B cell (primary cell): ENCODE measurements around the gene JPT2. TPM values are rescaled to one million over a fixed set of nuclear protein-coding genes. Genes with fewer than 3 reads are reported as not detected.

Source experiments
- ATAC-seq: fragments of 200-7000 bp; cut with Tn5 transposase; one replicate; pipeline ENCODE4 v1.10.0; 2021; ENCODE audit warnings: low read depth, mild to moderate bottlenecking, moderate number of reproducible peaks, moderate library complexity
- CTCF ChIA-PET: fragments of 350-600 bp; sonication (Branson Sonifier 250); formaldehyde crosslinking; loops from one replicate; lab custom pipeline; 2021; ENCODE audit warnings: antibody characterized with exemption, inconsistent platforms; lab: Charles Lee
- POLR2A ChIA-PET: fragments of 350-600 bp; sonication (Branson Sonifier 250); formaldehyde crosslinking; loops from one replicate; lab custom pipeline; 2021; ENCODE audit warnings: antibody characterized with exemption; lab: Charles Lee
- DNase-seq: peaks from one replicate; pipeline ENCODE4 v3.0.0; 2013
- H2AFZ ChIP-seq: 2 replicates; pipeline ENCODE4 v1.6.1; 2012; ENCODE audit warnings: mild to moderate bottlenecking, low read depth, low read length; ENCODE audit not compliant: insufficient read depth, poor library complexity, severe bottlenecking
- H3K27ac ChIP-seq, 2 donors: 1 replicate in 1 of 2; 2 replicates in 1 of 2; pipeline ENCODE4 v1.5.1; 2012 to 2013; ENCODE audit warnings: low read length in 2 of 2, mild to moderate bottlenecking in 2 of 2, moderate library complexity in 1 of 2
- H3K27me3 ChIP-seq, 4 experiments: fragments of 200-600 bp in 1 of 4; sonication (generic) in 1 of 4; replicated peaks in 1 of 4; 1 replicate in 2 of 4; 2 replicates in 2 of 4; pipeline versions ENCODE4 v1.6.1 to v1.7.0; 2013 to 2016; ENCODE audit warnings: low read length in 3 of 4, mild to moderate bottlenecking in 2 of 4, mixed read lengths in 1 of 4, moderate library complexity in 1 of 4; ENCODE audit not compliant: insufficient read depth in 4 of 4, control insufficient read depth in 3 of 4; ENCODE audit errors: control extremely low read depth in 1 of 4
- H3K36me3 ChIP-seq, 2 experiments: replicated peaks in 1 of 2; 1 replicate in 1 of 2; 2 replicates in 1 of 2; pipeline versions ENCODE4 v1.6.1 to v1.7.1; 2013; ENCODE audit warnings: low read length in 1 of 2; ENCODE audit not compliant: insufficient read depth in 2 of 2, control insufficient read depth in 1 of 2; ENCODE audit errors: control extremely low read depth in 1 of 2, extremely low read depth in 1 of 2
- H3K4me1 ChIP-seq, 2 donors: fragments of 200-600 bp in 1 of 2; sonication (generic) in 1 of 2; 1 replicate in 1 of 2; 2 replicates in 1 of 2; pipeline versions ENCODE4 v1.5.1 to v1.6.1; 2013 to 2017; ENCODE audit warnings: low read length in 2 of 2; ENCODE audit not compliant: control insufficient read depth in 2 of 2, insufficient read depth in 2 of 2
- H3K4me2 ChIP-seq: replicated peaks from 2 replicates; pipeline ENCODE3; 2012; ENCODE audit warnings: mild to moderate bottlenecking, low read depth, low read length; ENCODE audit not compliant: poor library complexity, severe bottlenecking
- H3K4me3 ChIP-seq, 5 experiments: fragments of 200-600 bp in 1 of 5; sonication (generic) in 1 of 5; 1 replicate in 3 of 5; 2 replicates in 2 of 5; pipeline versions ENCODE4 v1.5.1 to v1.7.0; 2011 to 2016; ENCODE audit warnings: low read length in 4 of 5, mild to moderate bottlenecking in 4 of 5, low read depth in 2 of 5, control low read depth in 1 of 5, moderate library complexity in 1 of 5; ENCODE audit not compliant: insufficient read depth in 1 of 5; ENCODE audit errors: control extremely low read depth in 1 of 5, extremely low read depth in 1 of 5
- H3K79me2 ChIP-seq: fragments of 200-600 bp; sonication (generic); one replicate; pipeline ENCODE4 v1.6.0; 2016; ENCODE audit warnings: low read length; ENCODE audit not compliant: control insufficient read depth, insufficient read depth
- H3K9ac ChIP-seq: fragments of 200-600 bp; sonication (generic); 2 replicates; pipeline ENCODE4 v1.6.1; 2017; ENCODE audit warnings: mild to moderate bottlenecking, low read length, moderate library complexity
- H3K9me3 ChIP-seq, 3 donors: one replicate each; pipeline versions ENCODE4 v1.6.1 to v1.7.1; 2013; ENCODE audit warnings: low read length in 2 of 3; ENCODE audit not compliant: control insufficient read depth in 2 of 3, insufficient read depth in 1 of 3; ENCODE audit errors: control extremely low read depth in 1 of 3
- H4K20me1 ChIP-seq: 2 replicates; pipeline ENCODE4 v1.6.0; 2012; ENCODE audit warnings: mild to moderate bottlenecking, low read length; ENCODE audit not compliant: insufficient read depth, control insufficient read depth, poor library complexity, severe bottlenecking
- H3K27ac Mint-ChIP-seq: one replicate; pipeline ENCODE4 v1.8.0; 2021; ENCODE audit warnings: mixed read lengths
- H3K27me3 Mint-ChIP-seq: one replicate; pipeline ENCODE4 v1.8.0; 2021; ENCODE audit warnings: mixed read lengths
- H3K4me1 Mint-ChIP-seq: one replicate; pipeline ENCODE4 v1.8.0; 2021; ENCODE audit warnings: mixed read lengths
- H3K4me3 Mint-ChIP-seq: one replicate; pipeline ENCODE4 v1.8.0; 2021; ENCODE audit warnings: mixed read lengths
- H3K9me3 Mint-ChIP-seq: one replicate; pipeline ENCODE4 v1.8.0; 2022; ENCODE audit warnings: mixed read lengths; ENCODE audit not compliant: insufficient read depth
- CTCF ChIP-seq: fragments of 200-600 bp; IDR thresholded peaks from one replicate; pipeline ENCODE4 v1.8.0; 2022; ENCODE audit warnings: antibody characterized with exemption, mild to moderate bottlenecking
- EZH2 ChIP-seq: IDR thresholded peaks from 2 replicates; pipeline ENCODE4 v1.6.1; 2012; ENCODE audit warnings: borderline replicate concordance, low read depth, mild to moderate bottlenecking, moderate library complexity, low read length; ENCODE audit not compliant: insufficient read depth, poor library complexity, severe bottlenecking
- WGBS: methylation state at CpG from one replicate; pipeline ENCODE4 v1.1.5; 2013; ENCODE audit warnings: missing lambda C conversion rate; ENCODE audit not compliant: insufficient coverage; 5-methylcytosine and 5-hydroxymethylcytosine counted together
- intact Hi-C: fragments of 100-400 bp; cut with micrococcal nuclease; formaldehyde crosslinking; loops from one replicate; pipeline ENCODE4 v1.10.0; 2022
- polyA plus RNA-seq: library from polyadenylated mRNA; depleted of rRNA; stranded (reverse); fragments of >200 nt; gene quantifications from 2 replicates; pipeline ENCODE4 v1.2.3, GENCODE V29; 2012
- total RNA-seq, 2 donors: library from RNA; stranded (reverse); fragments of 120-200 nt in 1 of 2; gene quantifications; 1 replicate in 1 of 2; 2 replicates in 1 of 2; pipeline versions ENCODE4 v1.2.3 to v1.2.4, GENCODE V29; 2013 to 2022

The JPT2 gene
- total and polyA plus RNA-seq, 2 donors (not counting 1 experiment from before 2014, with no cell fraction given), result 10.7 to 45.7 TPM

GRCh38 chr16:1731603-1732002, 53.5 kb downstream of the JPT2 start:
- no peak overlapping the region for H3K27ac ChIP-seq
- H3K9ac ChIP-seq, result no peak overlapping the region
- H3K9me3 ChIP-seq, result peaks cover 0 to 14% (median 0%) of the 10 kb centered on the region in 3 donors
- ChIA-PET POLR2A (no interaction called here), CTCF (interaction anchor here (2.6 kb wide), 1 partner anchor 8 kb away, joined by 9 read pairs; no protein-coding TSS in a partner anchor)
- H3K27me3 ChIP-seq, result no peaks in the 10 kb centered on the region
- no peak for TF ChIP-seq CTCF
- H3K4me1 Mint-ChIP-seq, result peaks cover 7% of the 10 kb centered on the region
- no peaks in the 10 kb centered on the region for H3K27me3 Mint-ChIP-seq
- H3K9me3 Mint-ChIP-seq, result no peaks in the 10 kb centered on the region
- peaks cover 0 to 62% of the 10 kb centered on the region in 2 experiments for H3K36me3 ChIP-seq
- DNase-seq (no peak), ATAC-seq (no peak)
- no peak overlapping the region for H3K27ac Mint-ChIP-seq
- H4K20me1 ChIP-seq, result peaks cover 75% of the 10 kb centered on the region
- H3K4me1 ChIP-seq, result peaks cover 0 to 3% of the 10 kb centered on the region in 2 donors
- no peak overlapping the region for H3K4me3 Mint-ChIP-seq
- H3K4me2 ChIP-seq, result no peak overlapping the region
- 100% methylated on average over 2 of the region's 7 CpGs for WGBS
- H3K4me3 ChIP-seq, result no peak overlapping the region
- intact Hi-C loops, result no loop called here
- peaks cover 71% of the 10 kb centered on the region for H3K79me2 ChIP-seq
- no peak overlapping the region for H2AFZ ChIP-seq

- no peak overlapping the region for H3K27ac Mint-ChIP-seq
- H3K27me3 ChIP-seq, result no peaks in the 10 kb centered on the region
- H3K36me3 ChIP-seq, result peaks cover 0 to 57% of the 10 kb centered on the region in 2 experiments
Observed at GRCh38 chr16:1732071-1732470, 54.0 kb downstream of the JPT2 start.

More at GRCh38 chr16:1732071-1732470, 54.0 kb downstream of the JPT2 start:
- ChIA-PET CTCF (interaction anchor here (2.6 kb wide), 1 partner anchor 8 kb away, joined by 9 read pairs; no protein-coding TSS in a partner anchor), POLR2A (no interaction called here)
- H3K79me2 ChIP-seq, result peaks cover 66% of the 10 kb centered on the region
- intact Hi-C loops, result no loop called here
- Mint-ChIP-seq H3K27me3 (no peaks in the 10 kb centered on the region), H3K4me3 (no peak overlapping the region), H3K9me3 (no peaks in the 10 kb centered on the region), H3K4me1 (peaks cover 4% of the 10 kb centered on the region)
- H3K4me1 ChIP-seq, result no peaks in the 10 kb centered on the region
- H3K4me2 ChIP-seq, result no peak overlapping the region
- 99% methylated on average over 12 of the region's 14 CpGs for WGBS
- ATAC-seq (no peak), DNase-seq (no peak)
- H3K27ac ChIP-seq, result no peak overlapping the region
- no peak overlapping the region for H2AFZ ChIP-seq
- H3K9ac ChIP-seq, result no peak overlapping the region
- H3K9me3 ChIP-seq, result peaks cover 0 to 18% (median 0%) of the 10 kb centered on the region in 3 donors
- H4K20me1 ChIP-seq, result peaks cover 70% of the 10 kb centered on the region
- TF ChIP-seq CTCF, result no peak
- no peak for TF ChIP-seq EZH2
- H3K4me3 ChIP-seq, result no peak overlapping the region
